ENCODE data around the gene PALLD.

The PALLD gene

GRCh38 chr4:168841000-168841671 is 344.3 kb downstream of the PALLD start:
- no peak for DNase-seq

GRCh38 chr4:168841672-168842019 is 344.8 kb downstream of the PALLD start:
- DNase-seq = no peak

- no peak for DNase-seq
These were observed 345.3 kb downstream of the PALLD start for GRCh38 chr4:168842186-168842585.

- DNase-seq = no peak
These were observed 346.8 kb downstream of the PALLD start for GRCh38 chr4:168843635-168844034.

- no peak for DNase-seq
These were observed 347.6 kb downstream of the PALLD start for GRCh38 chr4:168844353-168845049.

- DNase-seq = no peak
These were observed 349.0 kb downstream of the PALLD start for GRCh38 chr4:168845897-168846296.

- no peak for DNase-seq
These were observed 349.6 kb downstream of the PALLD start for GRCh38 chr4:168846414-168846813.

GRCh38 chr4:168847771-168848502 is 351.1 kb downstream of the PALLD start:
- no peak for DNase-seq

- no peak for DNase-seq
These were observed 352.3 kb downstream of the PALLD start for GRCh38 chr4:168849030-168849675.

- DNase-seq = no peak
These were observed 353.1 kb downstream of the PALLD start for GRCh38 chr4:168849997-168850396.

- no peak for DNase-seq
These were observed 355.5 kb downstream of the PALLD start for GRCh38 chr4:168852387-168852786.

GRCh38 chr4:168852933-168853713 is 356.3 kb downstream of the PALLD start:
- DNase-seq = no peak

- no peak for DNase-seq
These were observed 356.9 kb downstream of the PALLD start for GRCh38 chr4:168853770-168854169.

GRCh38 chr4:168854350-168854921 is 357.6 kb downstream of the PALLD start:
- no peak for DNase-seq

- DNase-seq = no peak
These were observed 359.5 kb downstream of the PALLD start for GRCh38 chr4:168856312-168856711.

GRCh38 chr4:168857009-168857408 is 360.2 kb downstream of the PALLD start:
- no peak for DNase-seq

GRCh38 chr4:168857546-168858314 is 360.9 kb downstream of the PALLD start:
- DNase-seq = no peak

- no peak for DNase-seq
These were observed 362.2 kb downstream of the PALLD start for GRCh38 chr4:168859100-168859499.

- DNase-seq = no peak
These were observed 363.2 kb downstream of the PALLD start for GRCh38 chr4:168859888-168860694.

GRCh38 chr4:168860827-168861226 is 364.0 kb downstream of the PALLD start:
- DNase-seq = no peak

Measured in activated CD4-positive, alpha-beta T cell treated with anti-CD3 and anti-CD28 coated beads for 1 hour (primary cell).